GM12864 (cell line): ENCODE results near the gene AGAP3.

Source experiments
- DNase-seq: peaks from one replicate; pipeline ENCODE4 v3.0.0-alpha.2; 2011; ENCODE audit warnings: low read depth
- H3K4me3 ChIP-seq: 2 replicates; pipeline ENCODE4 v1.5.1; 2011; ENCODE audit warnings: mild to moderate bottlenecking, low read depth, low read length, control low read depth
- CTCF ChIP-seq: IDR thresholded peaks from 2 replicates; pipeline ENCODE4 v1.5.1; 2011; ENCODE audit warnings: low read depth, mild to moderate bottlenecking, moderate library complexity, low read length, control low read depth, inconsistent platforms; ENCODE audit errors: missing control alignments

The AGAP3 gene

DNA sequence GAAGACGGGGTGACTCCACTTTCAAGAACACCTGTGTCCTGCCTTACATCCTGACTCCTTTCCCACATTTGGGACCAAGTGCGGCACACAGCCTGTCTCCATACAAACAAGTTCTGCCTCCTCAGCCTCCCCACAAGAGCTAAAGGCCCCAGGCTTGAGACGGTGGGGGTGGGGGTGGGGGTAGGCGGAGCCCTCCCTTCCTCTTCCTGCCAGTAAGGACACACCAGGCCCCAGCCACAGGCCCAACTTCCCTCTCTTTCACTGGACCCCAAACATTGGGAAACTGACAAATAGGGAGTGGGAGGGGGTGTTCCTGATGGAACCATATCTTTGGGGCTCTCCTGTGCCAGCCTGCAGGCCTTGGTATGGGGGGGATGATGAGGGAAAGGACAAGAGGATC is 33.2 kb upstream of the AGAP3 start:
- H3K4me3 ChIP-seq: no peak overlapping the region
- no peak for DNase-seq
- TF ChIP-seq CTCF: no peak

- DNase-seq: no peak
- TF ChIP-seq CTCF: no peak
- no peak overlapping the region for H3K4me3 ChIP-seq
Observed at GRCh38 chr7:151053751-151054150, 32.5 kb upstream of the AGAP3 start.

DNA sequence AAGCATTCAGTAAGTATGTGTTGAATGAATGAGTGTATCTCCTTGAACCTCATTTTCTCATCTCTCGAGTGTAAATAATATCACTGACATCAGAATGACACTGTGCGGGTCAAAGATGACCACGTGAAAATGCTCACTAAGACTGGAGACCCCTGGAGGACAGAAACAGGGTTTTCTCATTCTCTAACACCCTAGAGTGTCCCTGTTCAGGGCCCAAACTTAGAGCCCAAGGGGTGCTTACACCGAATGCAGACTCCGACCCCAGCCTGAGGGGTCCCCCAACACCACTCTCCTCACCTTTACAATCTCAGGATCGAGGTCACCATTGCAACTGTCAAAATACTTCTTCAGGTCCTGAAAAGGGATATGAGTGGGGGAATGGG is 30.0 kb upstream of the AGAP3 start:
- no peak overlapping the region for H3K4me3 ChIP-seq
- no peak for TF ChIP-seq CTCF
- DNase-seq: no peak

DNA sequence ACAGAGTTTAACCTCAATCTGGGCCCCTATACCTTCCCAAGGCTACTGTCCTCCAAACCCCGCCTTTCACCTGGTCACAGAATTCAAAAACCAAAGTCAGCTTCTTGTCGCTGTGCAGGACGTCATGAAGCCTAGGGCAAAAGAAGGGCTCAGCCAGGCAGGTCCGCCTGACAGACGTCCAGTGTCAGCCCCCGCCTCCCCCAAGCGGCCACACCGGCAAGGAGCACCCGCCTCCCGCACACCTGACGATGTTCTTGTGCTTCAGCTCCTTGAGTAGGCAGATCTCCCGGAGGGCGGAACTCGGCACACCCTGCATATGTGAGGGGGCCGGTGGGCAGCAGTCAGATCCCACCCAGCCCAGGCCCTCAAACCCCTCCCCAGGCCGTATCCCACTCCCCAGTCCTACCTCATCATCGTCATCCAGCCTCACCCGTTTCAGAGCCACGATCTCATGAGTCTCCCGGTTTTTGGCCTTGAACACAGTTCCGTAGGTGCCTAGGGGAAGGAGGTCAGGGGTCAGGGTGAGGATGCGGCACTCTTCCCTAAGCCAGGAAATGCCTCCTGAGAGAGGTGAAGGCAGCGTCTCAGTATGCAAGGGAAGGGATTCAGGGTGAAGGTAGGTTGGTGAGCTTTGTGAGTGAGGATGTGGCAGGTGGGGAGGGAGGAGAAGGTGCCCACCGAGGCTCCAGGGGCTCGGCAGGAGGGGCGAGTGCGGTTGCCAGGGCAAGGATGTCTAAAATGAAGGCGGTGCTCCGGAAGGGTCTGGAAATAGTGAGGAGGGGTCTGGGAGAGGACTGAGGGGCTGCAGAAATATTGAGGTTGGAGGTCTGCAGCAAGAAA is 29.4 kb upstream of the AGAP3 start:
- TF ChIP-seq CTCF: no peak
- H3K4me3 ChIP-seq: peak overlapping the region; percentile 64
- no peak for DNase-seq

- TF ChIP-seq CTCF: no peak
- DNase-seq: no peak
- H3K4me3 ChIP-seq: peak within 1 kb of the TSS; percentile 64
Observed at GRCh38 chr7:151057506-151057988, 28.7 kb upstream of the AGAP3 start, which contains the start of gene CDK5. TSS of gene CDK5 (minus strand) at chr7:151057897. CDS start at chr7:151057848, 49 bp downstream.

- peak; percentile 98 for DNase-seq
- TF ChIP-seq CTCF: no peak
- H3K4me3 ChIP-seq: peak overlapping the region; percentile 64
Observed at GRCh38 chr7:151057989-151058780, 28.1 kb upstream of the AGAP3 start.
